Activated T-helper 17 cell treated with anti-CD3 and anti-CD28 coated beads, Interleukin-2, amount 50 U/mL, for 72 hours (primary cell): ENCODE measurements around the gene CLPSL2. TPM values are rescaled to one million over a fixed set of nuclear protein-coding genes. Genes with fewer than 3 reads are reported as not detected.

ENCODE experiments used
- ATAC-seq: fragments of 150-1000 bp; cut with Tn5 transposase; replicated peaks from 2 replicates; pipeline ENCODE4 v1.10.0; 2021; ENCODE audit warnings: mild to moderate bottlenecking, moderate library complexity
- H3K27ac Mint-ChIP-seq: one replicate; pipeline ENCODE4 v1.8.0; 2022; ENCODE audit warnings: mixed read lengths
- H3K27me3 Mint-ChIP-seq: one replicate; pipeline ENCODE4 v1.8.0; 2022; ENCODE audit warnings: mixed read lengths
- H3K36me3 Mint-ChIP-seq: one replicate; pipeline ENCODE4 v1.8.0; 2022; ENCODE audit warnings: low read depth, mild to moderate bottlenecking, mixed read lengths
- H3K4me1 Mint-ChIP-seq: one replicate; pipeline ENCODE4 v1.8.0; 2022; ENCODE audit warnings: mixed read lengths
- H3K4me3 Mint-ChIP-seq: one replicate; pipeline ENCODE4 v1.8.0; 2022; ENCODE audit warnings: mild to moderate bottlenecking, mixed read lengths
- H3K9me3 Mint-ChIP-seq: one replicate; pipeline ENCODE4 v1.8.0; 2022; ENCODE audit warnings: mixed read lengths
- total RNA-seq, 2 donors: library from RNA; stranded (reverse); gene quantifications; one replicate each; pipeline ENCODE4 v1.2.3, GENCODE V29; 2022

Gene CLPSL2
- total RNA-seq, 2 donors from 2014 or later = not detected

DNA sequence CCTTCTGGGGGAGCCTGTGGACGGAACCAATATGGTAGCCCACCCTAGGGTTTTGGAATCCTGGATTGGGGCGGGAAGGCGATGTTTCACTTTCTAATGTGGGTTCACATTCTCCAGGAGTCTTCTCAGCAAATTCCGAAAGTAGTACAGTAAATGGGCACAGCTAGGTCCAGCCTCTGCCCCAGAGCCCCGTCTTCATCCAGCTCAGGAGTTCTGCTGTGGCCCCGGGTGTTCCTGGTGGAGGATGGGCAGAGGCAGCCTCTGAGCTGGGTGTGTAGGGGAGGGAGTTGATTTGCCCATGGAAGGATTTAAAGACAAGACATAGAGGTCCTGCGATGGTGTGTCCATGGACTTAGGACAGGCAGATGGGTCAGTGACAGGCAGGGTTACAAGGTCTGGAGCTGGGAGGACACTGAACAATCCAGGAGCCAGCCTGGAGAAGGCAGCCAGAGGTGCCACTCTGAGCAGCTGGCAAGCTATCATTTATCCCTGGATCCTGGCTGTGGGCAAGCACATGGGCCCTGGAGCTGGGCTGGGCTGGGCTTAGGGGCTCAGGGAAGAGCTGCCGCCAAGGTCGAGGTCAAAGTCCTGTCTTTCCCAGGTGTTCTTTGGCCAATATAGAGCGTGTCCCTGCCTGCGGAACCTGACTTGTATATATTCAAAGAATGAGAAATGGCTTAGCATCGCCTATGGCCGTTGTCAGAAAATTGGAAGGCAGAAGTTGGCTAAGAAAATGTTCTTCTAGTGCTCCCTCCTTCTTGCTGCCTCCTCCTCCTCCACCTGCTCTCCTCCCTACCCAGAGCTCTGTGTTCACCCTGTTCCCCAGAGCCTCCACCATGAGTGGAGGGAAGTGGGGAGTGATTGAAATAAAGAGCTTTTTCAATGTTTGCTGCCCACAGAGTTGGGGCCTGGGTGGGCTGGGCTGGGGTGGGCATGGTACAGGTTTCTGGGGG, 11.1 kb downstream of the CLPSL2 start:
- H3K36me3 Mint-ChIP-seq = no peaks in the 10 kb centered on the region
- peaks cover 35% of the 10 kb centered on the region for H3K27me3 Mint-ChIP-seq
- H3K27ac Mint-ChIP-seq = no peak overlapping the region
- H3K9me3 Mint-ChIP-seq = no peaks in the 10 kb centered on the region
- ATAC-seq = no peak
- H3K4me3 Mint-ChIP-seq = no peak overlapping the region
- no peaks in the 10 kb centered on the region for H3K4me1 Mint-ChIP-seq

DNA sequence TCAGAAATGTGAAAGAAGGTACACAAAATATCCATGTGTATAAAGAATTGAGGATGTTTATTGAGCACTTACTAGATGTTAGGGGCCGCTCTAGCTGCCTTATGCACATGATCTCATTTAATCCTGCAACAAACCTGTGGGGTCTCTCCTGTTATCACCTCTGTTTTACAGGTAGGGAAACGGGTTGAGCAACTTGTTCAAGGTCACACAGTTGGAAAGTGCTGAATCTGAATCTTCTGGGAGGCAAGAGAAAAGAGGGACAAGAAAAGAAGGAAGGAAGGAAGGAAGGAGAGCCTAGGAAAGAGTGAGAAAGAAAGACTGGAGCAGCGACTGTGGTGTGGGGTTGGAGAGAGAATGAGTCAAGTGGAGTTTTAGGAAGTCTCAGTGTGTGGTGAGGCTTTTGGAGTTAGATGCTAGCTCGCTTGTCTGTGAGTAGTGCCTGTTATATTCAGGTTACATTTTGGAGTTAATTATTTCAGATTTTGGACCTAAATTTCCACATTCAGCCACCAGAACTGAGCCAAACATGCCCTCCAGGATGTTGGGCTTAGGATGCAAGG, 12.1 kb downstream of the CLPSL2 start:
- H3K9me3 Mint-ChIP-seq = no peaks in the 10 kb centered on the region
- no peak overlapping the region for H3K27ac Mint-ChIP-seq
- H3K27me3 Mint-ChIP-seq = peaks cover 36% of the 10 kb centered on the region
- no peaks in the 10 kb centered on the region for H3K4me1 Mint-ChIP-seq
- no peak overlapping the region for H3K4me3 Mint-ChIP-seq
- H3K36me3 Mint-ChIP-seq = no peaks in the 10 kb centered on the region
- no peak for ATAC-seq

- H3K36me3 Mint-ChIP-seq = no peaks in the 10 kb centered on the region
- H3K4me3 Mint-ChIP-seq = no peak overlapping the region
- H3K27me3 Mint-ChIP-seq = peaks cover 37% of the 10 kb centered on the region
- no peaks in the 10 kb centered on the region for H3K4me1 Mint-ChIP-seq
- no peak overlapping the region for H3K27ac Mint-ChIP-seq
- no peaks in the 10 kb centered on the region for H3K9me3 Mint-ChIP-seq
- no peak for ATAC-seq
Measured at GRCh38 chr6:35790683-35791082, 14.3 kb downstream of the CLPSL2 start.

DNA sequence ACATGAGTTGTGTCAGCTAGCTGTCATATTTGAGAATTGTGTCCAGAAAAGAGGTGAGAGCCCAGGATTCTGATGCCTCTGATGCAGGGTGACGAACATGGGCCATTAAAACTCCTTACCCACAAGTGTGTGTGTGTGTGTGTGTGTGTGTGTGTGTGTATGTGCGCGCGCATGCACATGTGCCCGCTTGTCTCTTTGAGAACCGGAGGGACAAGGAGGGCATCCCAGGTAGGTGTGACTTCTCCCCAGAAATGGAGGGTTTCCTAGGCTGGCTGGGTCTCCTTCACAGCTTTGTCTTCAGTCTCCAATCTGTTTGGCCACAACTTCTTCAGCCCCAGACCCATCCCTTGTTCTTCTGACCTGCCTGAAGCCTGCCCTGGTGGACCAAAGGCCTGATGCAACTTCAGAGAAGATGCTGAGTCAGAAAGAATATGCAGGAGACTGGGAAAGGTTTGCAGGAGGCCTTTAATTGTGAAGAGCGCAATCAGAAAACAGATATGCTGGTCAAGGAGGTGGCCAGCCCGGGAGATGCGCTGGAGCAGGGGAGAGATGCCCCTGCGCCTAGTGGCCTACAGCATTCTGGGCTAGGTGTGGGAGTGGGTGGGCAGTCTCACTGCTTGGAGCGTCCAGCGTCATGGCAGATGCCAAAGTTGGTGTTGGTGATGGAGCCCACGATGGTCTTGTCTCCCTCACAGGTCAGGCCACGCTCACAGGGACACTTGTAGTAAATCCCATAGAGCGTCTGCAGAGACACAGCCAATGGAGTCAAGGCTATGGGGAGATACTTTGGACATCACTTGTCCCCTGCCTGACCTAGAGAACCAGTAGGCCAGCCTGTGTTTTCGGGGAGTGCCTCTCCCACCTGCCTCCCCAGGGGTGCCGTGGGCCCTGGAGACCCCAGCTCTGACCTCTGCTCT, 18.4 kb downstream of the CLPSL2 start:
- peaks cover 17% of the 10 kb centered on the region for H3K27me3 Mint-ChIP-seq
- ATAC-seq = no peak
- no peak overlapping the region for H3K4me3 Mint-ChIP-seq
- H3K9me3 Mint-ChIP-seq = no peaks in the 10 kb centered on the region
- H3K27ac Mint-ChIP-seq = no peak overlapping the region
- H3K36me3 Mint-ChIP-seq = no peaks in the 10 kb centered on the region
- no peaks in the 10 kb centered on the region for H3K4me1 Mint-ChIP-seq

GRCh38 chr6:35795453-35796071, 19.2 kb downstream of the CLPSL2 start:
- Mint-ChIP-seq H3K9me3 (no peaks in the 10 kb centered on the region), H3K27me3 (peaks cover 13% of the 10 kb centered on the region), H3K27ac (peak overlapping the region; percentile 54), H3K36me3 (no peaks in the 10 kb centered on the region), H3K4me3 (no peak overlapping the region), H3K4me1 (no peaks in the 10 kb centered on the region)
- no peak for ATAC-seq

DNA sequence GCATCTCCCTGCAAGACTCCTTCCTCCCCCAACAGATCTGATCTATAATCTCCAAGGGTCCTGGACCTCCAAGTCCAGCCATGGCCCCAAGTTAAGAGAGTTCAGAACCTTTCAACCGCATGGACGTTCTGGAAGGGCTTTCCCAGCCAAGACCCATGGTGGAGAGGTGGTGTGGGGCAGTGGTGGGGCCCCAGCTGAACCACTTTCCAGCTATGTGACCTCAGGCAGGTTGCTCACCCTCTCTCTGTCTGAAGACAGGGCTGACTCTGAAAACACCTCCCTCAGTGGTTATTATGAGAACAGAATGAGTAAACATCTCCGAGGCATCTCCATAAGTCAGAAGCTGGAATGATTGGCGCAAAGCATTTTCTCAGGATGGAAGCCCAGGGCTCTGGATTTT, 19.8 kb downstream of the CLPSL2 start:
- peak; percentile 52 for ATAC-seq
- no peak overlapping the region for H3K4me3 Mint-ChIP-seq

DNA sequence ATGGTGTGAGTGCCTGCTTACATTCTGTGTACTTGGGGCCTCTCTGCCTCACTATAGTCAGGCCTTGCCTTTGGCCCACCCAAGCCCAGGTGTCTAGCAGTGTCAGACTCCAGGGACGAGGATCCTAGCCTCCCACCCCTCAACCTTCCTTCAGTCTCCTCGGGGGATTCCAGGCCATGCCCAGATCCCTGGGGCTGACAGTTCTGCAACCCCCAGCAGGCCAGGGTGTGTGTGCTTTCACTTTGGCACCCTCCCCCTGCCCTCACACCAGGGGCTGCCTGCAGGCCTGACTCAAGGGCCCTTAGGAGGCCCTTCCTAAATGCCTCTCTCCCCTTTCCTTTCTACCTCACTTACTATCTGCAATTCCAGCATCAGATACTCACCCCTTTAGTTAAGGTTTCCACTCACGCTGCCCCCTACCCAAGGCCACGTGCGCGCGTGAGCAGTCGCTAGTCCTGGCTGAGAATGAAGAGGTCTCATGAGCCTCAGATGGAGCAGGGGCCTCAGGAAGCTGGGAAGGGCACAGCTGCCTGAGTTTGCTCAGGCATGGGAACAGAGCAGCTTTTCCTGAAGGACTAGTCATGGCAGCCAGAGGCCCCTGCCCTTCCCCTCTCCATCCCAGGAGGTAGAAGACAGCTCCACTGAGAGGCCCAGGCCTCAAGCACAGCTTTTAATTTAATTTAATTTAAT, 21.6 kb downstream of the CLPSL2 start:
- no peak for ATAC-seq
- no peaks in the 10 kb centered on the region for H3K4me1 Mint-ChIP-seq
- peaks cover 12% of the 10 kb centered on the region for H3K27me3 Mint-ChIP-seq
- H3K36me3 Mint-ChIP-seq = no peaks in the 10 kb centered on the region
- no peak overlapping the region for H3K27ac Mint-ChIP-seq
- no peaks in the 10 kb centered on the region for H3K9me3 Mint-ChIP-seq
- no peak overlapping the region for H3K4me3 Mint-ChIP-seq

More for the DNA sequence above, 19.8 kb downstream of the CLPSL2 start:
- Mint-ChIP-seq H3K27ac (peak overlapping the region; percentile 54), H3K4me1 (no peaks in the 10 kb centered on the region), H3K36me3 (no peaks in the 10 kb centered on the region), H3K9me3 (no peaks in the 10 kb centered on the region), H3K27me3 (peaks cover 12% of the 10 kb centered on the region)

DNA sequence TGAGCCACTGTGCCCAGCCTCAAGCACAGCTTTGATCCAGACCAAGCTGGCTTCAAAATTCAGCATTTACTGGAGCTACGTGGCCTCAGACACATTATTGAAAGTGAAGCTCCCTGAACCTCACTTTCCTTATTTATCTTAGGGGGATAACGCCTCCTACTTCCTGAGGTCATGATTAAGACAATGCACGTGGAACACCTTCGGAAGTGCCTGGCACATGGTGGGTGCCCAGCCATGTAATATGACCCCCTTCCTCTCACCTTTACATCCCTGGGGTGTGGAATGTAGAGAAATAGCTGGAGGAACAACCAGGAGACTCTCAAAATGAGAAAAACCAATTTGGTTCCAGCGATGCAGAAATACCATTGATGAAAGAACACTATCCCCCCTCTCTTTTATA, 22.3 kb downstream of the CLPSL2 start:
- Mint-ChIP-seq H3K36me3 (no peaks in the 10 kb centered on the region), H3K4me3 (no peak overlapping the region), H3K9me3 (no peaks in the 10 kb centered on the region), H3K4me1 (no peaks in the 10 kb centered on the region), H3K27me3 (peaks cover 9% of the 10 kb centered on the region), H3K27ac (no peak overlapping the region)
- no peak for ATAC-seq

GRCh38 chr6:35801148-35801547, 24.8 kb downstream of the CLPSL2 start:
- Mint-ChIP-seq H3K4me1 (no peaks in the 10 kb centered on the region), H3K4me3 (no peak overlapping the region), H3K27ac (no peak overlapping the region), H3K36me3 (no peaks in the 10 kb centered on the region), H3K27me3 (peaks cover 11% of the 10 kb centered on the region), H3K9me3 (no peaks in the 10 kb centered on the region)
- ATAC-seq = no peak

- no peaks in the 10 kb centered on the region for H3K4me1 Mint-ChIP-seq
- no peak within 1 kb of the TSS for H3K4me3 Mint-ChIP-seq
- no peaks in the 10 kb centered on the region for H3K9me3 Mint-ChIP-seq
- H3K27me3 Mint-ChIP-seq = peaks cover 27% of the 10 kb centered on the region
- H3K36me3 Mint-ChIP-seq = no peaks in the 10 kb centered on the region
- no peak within 1 kb of the TSS for H3K27ac Mint-ChIP-seq
- ATAC-seq = peak; percentile 71
Measured at GRCh38 chr6:35804996-35805736, 28.8 kb downstream of the CLPSL2 start, which contains the start of gene LHFPL5. Gene LHFPL5, plus strand, starts transcription at chr6:35805352. Its CDS starts 319 bp downstream, at chr6:35805671.

DNA sequence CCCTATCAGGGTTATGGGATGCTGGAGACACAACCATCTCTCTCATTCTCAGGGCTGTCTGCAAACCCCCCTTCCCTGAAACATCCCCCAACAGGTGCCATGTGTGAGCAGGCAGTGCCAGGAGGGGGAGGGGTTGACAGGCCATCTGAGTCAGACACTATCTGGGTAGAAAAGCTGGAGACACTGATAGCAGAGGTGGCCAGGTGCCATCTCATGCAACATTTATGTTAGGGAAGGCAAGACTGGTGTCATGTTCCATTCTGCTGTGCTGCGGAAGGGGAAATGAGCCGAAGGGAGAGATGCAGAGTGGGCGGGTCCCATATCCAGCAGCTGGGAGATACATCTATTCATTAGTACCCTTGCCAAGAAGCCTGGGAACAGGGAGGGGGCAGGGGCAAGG, 32.3 kb downstream of the CLPSL2 start:
- peaks cover 27% of the 10 kb centered on the region for H3K27me3 Mint-ChIP-seq
- ATAC-seq = no peak
- peaks cover 4% of the 10 kb centered on the region for H3K4me1 Mint-ChIP-seq
- no peak overlapping the region for H3K27ac Mint-ChIP-seq
- no peaks in the 10 kb centered on the region for H3K36me3 Mint-ChIP-seq
- no peak overlapping the region for H3K4me3 Mint-ChIP-seq
- no peaks in the 10 kb centered on the region for H3K9me3 Mint-ChIP-seq

DNA sequence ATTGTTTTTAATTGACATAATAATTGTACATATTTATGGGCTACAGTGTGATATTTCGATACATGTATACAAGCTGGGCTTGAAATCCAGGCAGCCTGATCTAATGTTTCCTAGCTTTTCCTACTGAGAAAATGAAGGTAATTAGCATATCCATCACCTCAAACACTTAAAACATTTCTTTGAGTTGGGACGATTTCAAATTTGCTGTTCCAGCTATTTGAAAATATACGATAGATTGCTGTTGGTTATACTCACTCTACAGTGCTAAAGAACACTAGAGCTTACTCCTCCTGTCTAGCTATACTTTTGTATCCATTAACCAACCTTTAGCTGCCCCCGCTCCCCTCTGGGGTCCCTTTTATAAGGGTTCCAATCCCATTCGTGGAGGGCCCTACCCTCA, 33.4 kb downstream of the CLPSL2 start:
- H3K9me3 Mint-ChIP-seq = no peaks in the 10 kb centered on the region
- H3K4me3 Mint-ChIP-seq = no peak overlapping the region
- no peaks in the 10 kb centered on the region for H3K36me3 Mint-ChIP-seq
- peaks cover 4% of the 10 kb centered on the region for H3K4me1 Mint-ChIP-seq
- H3K27me3 Mint-ChIP-seq = peaks cover 25% of the 10 kb centered on the region
- ATAC-seq = no peak
- H3K27ac Mint-ChIP-seq = no peak overlapping the region
